Activated T-helper 9 cell treated with anti-CD3 and anti-CD28 coated beads, Interleukin-2, amount 50 U/mL, for 16 hours (primary cell): ENCODE data around the gene COX7A2L.
"Not testable (repeated sequence)": the region's sequence is repeated elsewhere in the genome, so short reads cannot be mapped to it uniquely, and the experiment has no call there.

Source experiments
- DNase-seq: peaks from one replicate; pipeline ENCODE4 v3.0.0-alpha.2; 2020; ENCODE audit warnings: low read depth

COX7A2L gene

DNA sequence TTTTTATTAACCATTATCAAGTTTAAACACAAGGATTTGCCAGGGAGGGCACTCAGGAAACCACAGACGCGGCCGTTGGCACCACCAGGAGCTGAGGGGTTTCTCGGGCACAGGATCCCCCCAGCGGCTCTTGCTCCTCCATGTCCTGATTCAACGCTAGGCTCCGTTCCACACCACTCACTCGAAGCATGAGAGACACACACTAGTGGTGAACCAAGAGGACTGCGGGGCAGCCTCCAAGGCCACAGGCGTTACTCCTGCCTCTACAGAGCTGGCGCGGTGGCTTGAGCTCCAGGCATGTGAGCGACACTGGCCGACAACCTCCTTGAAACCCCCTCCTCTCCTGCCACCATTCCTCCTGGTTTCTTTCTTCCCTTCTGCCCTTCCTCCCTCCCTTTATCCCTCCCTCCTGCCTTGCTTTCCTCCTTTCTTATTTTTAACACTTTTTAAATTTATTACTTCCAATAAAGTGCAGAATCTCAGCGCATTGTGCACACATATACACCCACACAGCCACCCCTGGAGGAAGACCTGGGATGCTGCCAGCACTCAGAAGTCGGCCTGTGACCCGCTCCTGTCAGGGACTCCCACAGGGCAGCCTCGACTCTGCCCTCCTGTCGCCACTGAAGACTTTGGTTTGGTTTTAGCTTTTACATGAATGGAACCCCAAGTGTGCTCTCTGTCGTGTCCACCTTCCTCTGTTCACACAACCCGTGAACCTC is 21.7 kb downstream of the COX7A2L start:
- no peak for DNase-seq

GRCh38 chr2:42338567-42339190 is 22.3 kb downstream of the COX7A2L start:
- DNase-seq: no peak

- DNase-seq: no peak
These were observed 23.0 kb downstream of the COX7A2L start for GRCh38 chr2:42337846-42338566.

DNA sequence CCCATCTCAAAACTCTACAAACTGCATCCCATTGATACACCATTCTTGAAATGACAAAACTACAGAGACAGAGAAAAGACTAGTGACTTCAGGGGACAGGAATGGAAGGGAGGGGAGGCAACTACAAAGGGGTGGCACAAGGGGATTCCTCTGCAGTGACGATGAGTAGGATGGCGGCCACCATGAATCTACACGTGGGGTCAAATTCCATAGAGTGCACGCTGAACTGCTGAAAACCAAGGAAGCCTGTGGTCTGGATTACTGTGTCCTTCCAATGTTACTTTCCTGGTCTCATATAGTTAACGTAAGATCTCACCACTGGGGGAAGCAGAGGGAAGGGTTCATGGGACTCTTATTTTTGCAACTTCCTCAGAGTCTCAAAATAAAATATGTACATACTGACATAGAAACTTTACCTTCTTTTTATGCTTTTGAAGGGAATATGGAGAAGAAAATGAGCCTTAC is 23.6 kb downstream of the COX7A2L start:
- DNase-seq: no peak

DNA sequence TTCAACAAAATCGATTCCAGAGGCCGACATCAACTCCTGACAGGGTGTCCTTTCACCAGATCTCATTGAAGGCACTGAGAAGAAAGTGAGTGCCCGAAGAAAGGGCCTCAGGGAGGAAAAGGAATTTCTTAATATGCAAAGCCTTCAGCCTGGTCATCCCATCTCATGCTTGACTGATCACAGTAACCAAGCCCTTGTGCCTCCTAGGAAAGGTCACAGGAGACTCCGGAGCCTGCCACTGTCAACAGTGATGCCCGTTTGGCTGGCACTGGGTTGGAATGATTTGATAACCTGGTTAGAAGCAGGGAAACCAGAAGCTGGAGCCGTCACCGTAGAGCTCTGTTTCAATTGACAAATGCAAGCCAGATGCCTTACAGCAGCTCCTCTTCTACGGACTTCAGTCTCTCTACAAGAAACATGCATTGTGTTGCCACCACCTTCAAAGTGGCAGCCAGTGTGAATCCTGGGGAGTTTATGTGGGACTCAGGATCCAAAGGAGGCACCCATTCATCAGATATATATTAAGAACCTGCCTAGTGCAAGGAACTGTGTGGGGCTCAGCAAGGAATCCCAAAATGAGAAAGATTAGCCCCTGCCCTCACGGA is 24.6 kb downstream of the COX7A2L start:
- DNase-seq: no peak

GRCh38 chr2:42335514-42336104 is 25.4 kb downstream of the COX7A2L start:
- DNase-seq: no peak

DNA sequence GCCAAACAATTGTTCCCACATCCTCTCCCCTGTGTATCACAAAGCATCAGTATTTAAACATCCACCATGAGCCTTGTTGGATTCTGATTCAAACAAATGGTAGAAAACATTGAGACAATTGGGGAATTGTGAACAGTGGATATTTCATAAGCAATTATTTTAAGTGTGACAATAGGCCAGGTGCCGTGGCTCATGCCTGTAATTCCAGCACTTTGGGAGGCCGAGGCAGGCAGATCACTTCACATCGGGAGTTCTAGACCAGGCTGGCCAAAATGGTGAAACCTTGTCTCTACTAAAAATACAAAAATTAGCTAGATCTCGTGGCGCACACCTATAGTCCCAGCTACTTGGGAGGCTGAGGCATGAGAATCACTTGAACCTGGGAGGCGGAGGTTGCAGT is 26.2 kb downstream of the COX7A2L start:
- not testable (repeated sequence) for DNase-seq

- no peak for DNase-seq
These were observed 26.8 kb downstream of the COX7A2L start for GRCh38 chr2:42334220-42334619.

- DNase-seq: no peak
These were observed 27.4 kb downstream of the COX7A2L start for GRCh38 chr2:42333579-42333978.

DNA sequence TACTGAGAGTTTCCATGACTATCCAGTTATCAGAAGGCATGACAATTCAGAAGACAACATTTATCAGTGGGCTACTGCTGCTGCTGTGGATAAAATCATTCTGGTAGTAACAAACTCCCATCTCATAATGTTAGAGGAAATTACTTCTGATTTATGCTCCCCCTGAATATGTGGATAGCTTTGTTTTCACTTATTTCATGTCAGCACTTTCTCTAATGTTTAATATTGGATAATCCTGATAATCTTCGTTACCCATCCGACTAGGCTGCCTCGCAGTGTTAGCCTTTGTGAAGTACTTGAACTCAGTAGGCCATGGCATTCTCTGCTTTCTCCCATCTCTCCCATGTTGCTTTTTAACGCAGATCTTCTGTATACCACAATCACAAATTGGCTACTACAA is 28.4 kb downstream of the COX7A2L start:
- no peak for DNase-seq

DNA sequence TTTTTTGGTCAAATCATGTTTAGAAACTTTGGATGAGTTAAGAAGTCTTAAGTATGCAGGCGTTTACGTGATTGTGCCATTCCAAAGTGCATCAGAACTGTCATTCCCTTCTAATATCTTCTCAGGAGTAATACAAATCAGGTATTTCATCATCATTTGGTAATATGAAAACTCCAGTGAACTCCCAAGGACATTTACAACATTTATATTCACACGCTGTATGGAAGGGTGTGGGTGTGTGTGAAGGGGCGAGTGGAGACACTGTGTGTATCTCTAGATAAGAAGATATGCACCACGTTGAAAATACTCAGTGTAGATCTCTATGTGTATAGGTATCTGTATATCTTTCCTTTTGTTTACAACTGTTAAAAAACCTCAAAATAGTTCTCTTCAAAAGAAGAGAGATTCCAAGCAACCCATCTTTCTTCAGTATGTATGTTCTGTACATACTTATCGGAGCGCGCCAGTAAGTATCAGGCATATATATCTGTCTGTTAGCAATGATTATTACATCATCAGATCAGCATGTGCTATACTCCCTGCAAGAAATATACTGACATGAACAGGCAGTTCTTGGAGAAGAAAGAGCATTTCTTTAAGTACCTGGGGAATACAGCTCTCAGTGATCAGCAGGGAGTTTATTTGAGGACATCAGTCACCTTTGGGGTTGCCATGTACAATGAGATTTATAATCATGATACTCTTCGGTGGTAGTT is 29.3 kb downstream of the COX7A2L start:
- DNase-seq: no peak

- DNase-seq: no peak
These were observed 31.3 kb downstream of the COX7A2L start for GRCh38 chr2:42329736-42330135.

DNA sequence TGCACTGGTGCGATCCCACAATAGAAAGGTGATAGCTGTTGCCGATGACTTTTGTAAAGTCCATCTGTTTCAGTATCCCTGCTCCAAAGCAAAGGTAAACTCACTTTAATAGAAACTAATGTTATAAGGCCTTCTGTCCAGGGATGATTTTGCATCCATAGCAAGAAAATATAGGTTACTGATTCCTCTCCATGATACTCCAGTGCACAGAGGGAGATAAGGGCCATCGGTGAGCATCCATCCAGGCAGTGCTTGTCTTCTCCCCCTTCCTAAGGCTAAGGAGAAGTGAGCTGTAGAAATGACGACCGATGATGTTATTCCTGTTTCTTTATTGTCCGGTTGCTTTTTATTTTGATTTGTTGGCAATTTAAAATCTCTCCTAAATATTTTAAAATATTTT is 32.1 kb downstream of the COX7A2L start:
- DNase-seq: no peak

DNA sequence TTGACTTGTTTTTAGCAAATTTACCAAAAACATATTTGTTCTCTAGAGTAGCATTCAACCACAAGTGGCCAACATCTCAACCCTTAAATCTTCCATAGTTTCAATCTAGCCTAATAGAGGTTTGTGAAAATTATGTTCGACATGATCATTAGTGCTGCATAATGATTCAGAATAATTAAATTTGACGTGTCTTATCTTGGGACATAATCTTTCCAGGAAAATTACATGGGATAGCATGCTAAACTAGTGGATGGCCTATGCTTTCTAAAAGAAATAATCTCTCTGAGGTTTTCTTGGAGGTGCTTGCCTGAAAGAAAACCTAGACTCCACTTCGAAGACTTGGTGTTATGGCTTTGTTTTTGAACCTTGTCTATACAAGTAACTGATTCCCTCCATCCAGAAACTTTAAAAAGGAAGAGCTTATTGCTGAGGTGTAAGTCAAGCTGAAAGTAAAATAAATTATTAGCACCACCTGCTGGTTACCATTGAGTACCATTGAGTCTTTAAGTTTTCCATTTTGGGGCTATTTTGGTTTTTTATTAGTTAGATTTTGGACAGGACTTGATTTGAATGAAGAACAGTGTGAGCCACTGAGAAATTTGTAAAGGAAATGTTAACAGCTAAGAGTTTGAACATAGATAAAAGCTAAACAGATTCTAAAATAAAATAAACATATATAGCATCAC is 32.7 kb downstream of the COX7A2L start:
- no peak for DNase-seq

GRCh38 chr2:42327125-42327524 is 33.9 kb downstream of the COX7A2L start:
- no peak for DNase-seq

DNA sequence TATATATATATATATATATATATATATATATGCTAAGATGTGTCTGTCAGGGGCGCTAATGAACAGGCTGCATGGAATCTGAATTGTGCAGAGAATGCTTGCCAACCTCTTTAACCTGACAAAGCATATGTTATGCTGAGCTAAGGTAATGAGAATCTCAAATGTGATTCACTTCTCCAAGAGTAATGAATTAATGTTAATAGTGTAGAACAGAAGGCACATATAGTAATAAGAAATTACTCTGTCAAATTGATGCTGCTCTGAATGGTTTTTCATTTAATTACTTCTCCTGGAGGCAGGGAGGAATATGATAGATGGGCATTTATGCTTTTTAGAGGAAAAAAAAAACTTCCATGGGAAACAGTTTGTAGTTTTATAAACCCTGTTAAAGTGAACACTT is 35.4 kb downstream of the COX7A2L start:
- no peak for DNase-seq

DNA sequence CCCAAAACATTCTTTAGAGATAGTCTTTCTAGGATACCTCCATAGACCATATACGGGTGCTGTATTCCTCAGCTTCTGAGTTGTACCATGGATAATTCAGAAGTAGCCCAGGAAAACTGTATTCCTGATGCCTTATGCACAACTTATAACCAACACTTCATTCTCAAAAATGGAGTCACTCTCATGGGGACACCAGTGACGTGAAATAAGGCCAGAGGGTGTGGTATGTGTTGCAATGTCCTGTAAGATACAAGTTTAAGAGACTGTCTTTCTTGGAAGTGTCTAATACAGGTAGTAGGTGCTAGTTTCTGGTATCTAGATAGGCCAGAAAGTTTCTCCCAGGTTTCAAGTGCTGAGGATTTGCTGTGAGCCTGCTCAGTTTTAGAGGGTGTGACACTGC is 36.1 kb downstream of the COX7A2L start:
- DNase-seq: no peak

DNA sequence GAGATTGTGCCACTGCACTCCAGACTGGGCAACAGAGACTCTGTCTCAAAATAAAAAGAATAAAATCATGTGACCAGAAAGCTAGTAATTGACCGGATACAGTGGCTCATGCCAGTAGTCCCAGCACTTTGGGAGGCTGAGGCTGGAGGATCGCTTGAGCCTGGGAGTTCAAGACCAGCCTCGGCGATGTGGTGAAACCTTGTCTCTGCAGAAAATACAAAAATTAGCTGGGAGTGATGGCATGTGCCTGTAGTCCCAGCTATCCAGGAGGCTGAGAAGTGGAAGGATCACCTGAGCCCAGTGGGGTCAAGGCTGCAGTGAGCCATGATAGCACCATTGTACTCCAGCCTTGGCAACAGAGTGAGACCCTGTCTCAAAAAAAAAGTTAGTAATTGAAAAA is 36.8 kb downstream of the COX7A2L start:
- DNase-seq: no peak

DNA sequence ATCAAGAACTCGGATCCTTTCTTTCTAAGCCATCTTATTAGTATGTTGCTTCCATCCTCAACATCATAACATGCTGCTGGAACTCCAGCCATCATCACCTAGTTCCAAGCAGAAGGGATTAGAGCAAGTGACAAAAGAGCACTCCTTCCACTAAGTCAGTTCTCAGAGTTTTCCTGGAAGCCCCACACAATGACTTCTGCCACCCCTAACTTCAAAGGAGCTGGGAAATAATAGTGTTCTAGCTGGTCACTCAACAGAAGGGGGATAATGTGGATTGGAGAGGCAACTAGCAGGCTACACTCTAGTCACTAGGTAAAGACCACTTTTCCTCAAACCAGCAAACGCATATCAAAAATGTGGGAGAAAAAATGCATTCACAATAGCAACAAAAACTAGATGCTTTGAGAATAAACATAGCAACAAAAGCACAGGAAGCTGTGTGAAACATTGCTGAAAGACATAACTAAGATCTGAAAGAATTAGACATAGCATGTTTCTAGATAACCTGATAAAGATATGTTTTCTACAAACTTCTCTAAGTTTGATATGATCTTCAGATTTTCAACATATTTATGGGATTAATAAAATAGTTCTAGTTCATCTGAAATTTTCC is 39.5 kb downstream of the COX7A2L start:
- no peak for DNase-seq

- no peak for DNase-seq
These were observed 41.8 kb downstream of the COX7A2L start for GRCh38 chr2:42319265-42319664.

DNA sequence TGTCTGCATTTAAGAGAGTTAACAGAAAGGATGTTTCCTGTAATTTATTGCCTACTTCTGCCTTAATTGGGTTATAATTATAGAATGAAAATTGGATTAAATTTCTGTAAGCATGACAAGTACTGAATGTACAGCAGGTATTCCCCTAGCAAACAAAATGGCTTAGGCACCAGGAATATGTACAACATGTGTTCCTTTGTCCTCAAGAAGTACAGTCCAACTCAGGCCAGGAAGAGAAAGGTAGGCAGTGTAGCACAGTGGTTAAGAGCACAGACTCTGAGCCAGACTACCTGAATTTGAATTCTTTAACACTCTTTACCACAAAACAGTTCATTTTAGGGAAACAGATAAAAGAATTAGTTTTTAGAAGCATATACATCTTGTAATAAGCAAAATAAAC is 43.1 kb downstream of the COX7A2L start:
- DNase-seq: no peak
